ENCODE measurements around the gene STXBP6. TPM values are rescaled to one million over a fixed set of nuclear protein-coding genes. Genes with fewer than 3 reads are reported as not detected.
A peak's percentile ranks its signal among the peaks of the same experiment; 100 is the strongest.

The STXBP6 gene
- total RNA-seq, 4 donors from 2014 or later, result 7.1 to 16.8 (median 8.9) TPM

- Histone ChIP-seq H3K4me1 (peaks cover 0 to 23% (median 5%) of the 10 kb centered on the region in 4 donors), H3K27me3 (no peaks in the 10 kb centered on the region), H3K4me3 (no peak overlapping the region), H3K36me3 (no peaks in the 10 kb centered on the region), H3K9me3 (no peaks in the 10 kb centered on the region), H3K27ac (no peak overlapping the region)
- in situ Hi-C loops (cut with MboI; ENCODE audit: low pct_ligation_motif_present in 1 of 4, low pct_unique_long_range_greater_than_20kb in 1 of 4, low sequenced_read_pairs in 3 of 4), result no loop called here
- no peak for DNase-seq
- TF ChIP-seq POLR2AphosphoS5 (IDR thresholded peaks at IDR 0.05) (no peak), POLR2A (IDR thresholded peaks at IDR 0.05) (no peak), EP300 (IDR thresholded peaks at IDR 0.05; ENCODE audit: low read depth) (no peak)
- TF ChIP-seq, protein P1, sequence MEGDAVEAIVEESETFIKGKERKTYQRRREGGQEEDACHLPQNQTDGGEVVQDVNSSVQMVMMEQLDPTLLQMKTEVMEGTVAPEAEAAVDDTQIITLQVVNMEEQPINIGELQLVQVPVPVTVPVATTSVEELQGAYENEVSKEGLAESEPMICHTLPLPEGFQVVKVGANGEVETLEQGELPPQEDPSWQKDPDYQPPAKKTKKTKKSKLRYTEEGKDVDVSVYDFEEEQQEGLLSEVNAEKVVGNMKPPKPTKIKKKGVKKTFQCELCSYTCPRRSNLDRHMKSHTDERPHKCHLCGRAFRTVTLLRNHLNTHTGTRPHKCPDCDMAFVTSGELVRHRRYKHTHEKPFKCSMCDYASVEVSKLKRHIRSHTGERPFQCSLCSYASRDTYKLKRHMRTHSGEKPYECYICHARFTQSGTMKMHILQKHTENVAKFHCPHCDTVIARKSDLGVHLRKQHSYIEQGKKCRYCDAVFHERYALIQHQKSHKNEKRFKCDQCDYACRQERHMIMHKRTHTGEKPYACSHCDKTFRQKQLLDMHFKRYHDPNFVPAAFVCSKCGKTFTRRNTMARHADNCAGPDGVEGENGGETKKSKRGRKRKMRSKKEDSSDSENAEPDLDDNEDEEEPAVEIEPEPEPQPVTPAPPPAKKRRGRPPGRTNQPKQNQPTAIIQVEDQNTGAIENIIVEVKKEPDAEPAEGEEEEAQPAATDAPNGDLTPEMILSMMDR (IDR thresholded peaks at IDR 0.05), result no peak
- 89 to 100% methylated on average over 1 to 4 of the region's 4 CpGs for WGBS, 2 donors (ENCODE audit: low coverage in 1 of 2)
- intact Hi-C loops (cut with DNase I; ENCODE audit: low total_unique reads), result no loop called here
Measured at GRCh38 chr14:25092258-25092740, 42.4 kb upstream of the STXBP6 start.

DNA sequence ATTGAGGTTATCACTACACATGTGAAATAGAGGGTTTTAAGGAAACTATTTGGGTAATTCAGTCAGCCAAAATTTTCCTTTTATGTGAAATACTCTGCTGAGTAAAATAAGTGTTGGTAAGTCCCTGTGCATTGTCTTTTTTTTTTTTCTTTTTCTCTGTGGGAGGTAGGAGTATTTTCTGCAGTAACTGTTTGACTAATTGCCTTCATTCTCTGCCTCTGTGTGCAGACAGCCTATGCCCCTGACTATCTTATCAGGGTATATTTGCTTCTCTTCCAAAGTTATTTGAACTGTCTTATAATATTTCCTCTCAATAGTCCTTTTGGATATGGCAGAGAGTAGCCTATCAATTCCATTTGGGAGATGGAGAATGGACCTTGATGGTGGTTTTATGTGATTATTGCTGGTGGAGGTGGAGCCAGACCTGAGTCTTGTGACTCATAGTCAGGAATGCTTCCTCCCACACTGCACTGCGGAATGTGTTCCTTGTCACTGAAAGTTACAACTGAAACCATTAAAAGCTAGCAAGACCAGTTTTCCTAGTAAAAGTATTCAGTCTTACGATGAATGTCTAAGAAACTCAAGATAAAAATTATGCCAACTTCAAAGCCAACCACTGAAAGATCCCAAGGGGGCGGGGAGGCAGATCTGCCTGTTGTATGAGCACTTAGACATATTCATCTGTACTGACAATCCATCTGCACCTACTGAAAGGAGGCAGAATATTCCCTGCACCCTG lies 40.9 kb upstream of the STXBP6 start:
- no peaks in the 10 kb centered on the region for H3K36me3 ChIP-seq
- DNase-seq, result peak; percentile 43
- TF ChIP-seq, protein P1 (IDR thresholded peaks at IDR 0.05), result no peak
- TF ChIP-seq EP300 (IDR thresholded peaks at IDR 0.05; ENCODE audit: low read depth) (no peak), POLR2A (IDR thresholded peaks at IDR 0.05) (no peak), POLR2AphosphoS5 (IDR thresholded peaks at IDR 0.05) (no peak)
- H3K27ac ChIP-seq, result peak overlapping the region; percentile 18 to 56 (median 36)
- H3K4me1 ChIP-seq, result peaks cover 0 to 17% (median 4%) of the 10 kb centered on the region in 4 donors
- no peak overlapping the region for H3K4me3 ChIP-seq
- in situ Hi-C loops (cut with MboI; ENCODE audit: low pct_ligation_motif_present in 1 of 4, low pct_unique_long_range_greater_than_20kb in 1 of 4, low sequenced_read_pairs in 3 of 4) (no loop called here), intact Hi-C loops (cut with DNase I; ENCODE audit: low total_unique reads) (no loop called here)
- 6 to 54% methylated on average over 2 to 3 of the region's 3 CpGs for WGBS, 2 donors (ENCODE audit: low coverage in 1 of 2)
- no peaks in the 10 kb centered on the region for H3K9me3 ChIP-seq
- no peaks in the 10 kb centered on the region for H3K27me3 ChIP-seq

DNA sequence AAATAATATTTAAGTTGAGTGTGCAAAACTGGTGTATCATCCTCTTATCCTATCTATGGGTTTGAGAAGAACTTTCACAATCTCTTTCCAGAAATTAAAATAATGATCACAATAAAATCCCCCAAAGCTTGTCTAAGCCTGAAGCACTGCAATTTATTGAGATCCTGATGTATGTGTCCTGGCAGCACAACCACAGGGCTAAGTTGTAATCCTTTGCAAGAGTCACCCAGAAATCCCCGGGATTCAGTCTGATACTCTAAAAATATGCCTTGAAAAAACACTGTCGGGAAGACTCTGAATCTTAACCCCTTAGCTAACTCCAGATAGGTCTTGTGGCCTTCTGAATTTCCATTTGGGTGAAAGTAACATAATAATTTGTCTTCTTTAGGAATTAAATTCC lies 40.3 kb upstream of the STXBP6 start:
- no peaks in the 10 kb centered on the region for H3K27me3 ChIP-seq
- 72 to 85% methylated on average over 2 of the region's 2 CpGs for WGBS, 2 donors (ENCODE audit: low coverage in 1 of 2)
- no peaks in the 10 kb centered on the region for H3K36me3 ChIP-seq
- no peak overlapping the region for H3K4me3 ChIP-seq
- no peaks in the 10 kb centered on the region for H3K9me3 ChIP-seq
- intact Hi-C loops (cut with DNase I; ENCODE audit: low total_unique reads) (no loop called here), in situ Hi-C loops (cut with MboI; ENCODE audit: low pct_ligation_motif_present in 1 of 4, low pct_unique_long_range_greater_than_20kb in 1 of 4, low sequenced_read_pairs in 3 of 4) (no loop called here)
- DNase-seq, result no peak
- no peak overlapping the region for H3K27ac ChIP-seq
- H3K4me1 ChIP-seq, result peaks cover 0 to 11% (median under 1%) of the 10 kb centered on the region in 4 donors
- TF ChIP-seq EP300 (IDR thresholded peaks at IDR 0.05; ENCODE audit: low read depth), result no peak
- TF ChIP-seq, protein P1 (IDR thresholded peaks at IDR 0.05), result no peak
- TF ChIP-seq POLR2AphosphoS5 (IDR thresholded peaks at IDR 0.05), result no peak
- no peak for TF ChIP-seq POLR2A (IDR thresholded peaks at IDR 0.05)

- H3K4me1 ChIP-seq, result peaks cover 0 to 7% (median 0%) of the 10 kb centered on the region in 4 donors
- intact Hi-C loops (cut with DNase I; ENCODE audit: low total_unique reads), result no loop called here
- no peak for TF ChIP-seq EP300 (IDR thresholded peaks at IDR 0.05; ENCODE audit: low read depth)
- TF ChIP-seq POLR2A (IDR thresholded peaks at IDR 0.05), result no peak
- no peak for TF ChIP-seq POLR2AphosphoS5 (IDR thresholded peaks at IDR 0.05)
- TF ChIP-seq, protein P1 (IDR thresholded peaks at IDR 0.05), result no peak
- H3K27ac ChIP-seq, result no peak overlapping the region
- no peaks in the 10 kb centered on the region for H3K27me3 ChIP-seq
- in situ Hi-C loops (cut with MboI; ENCODE audit: low pct_ligation_motif_present in 1 of 4, low pct_unique_long_range_greater_than_20kb in 1 of 4, low sequenced_read_pairs in 3 of 4), result no loop called here
- H3K4me3 ChIP-seq, result no peak overlapping the region
- WGBS, 2 donors (ENCODE audit: low coverage in 1 of 2), result 33% methylated on average over 1 of the region's 1 CpG
- no peak for DNase-seq
- no peaks in the 10 kb centered on the region for H3K9me3 ChIP-seq
- H3K36me3 ChIP-seq, result no peaks in the 10 kb centered on the region
Measured at GRCh38 chr14:25089496-25089895, 39.5 kb upstream of the STXBP6 start.
